Stimulated activated naive CD4-positive, alpha-beta T cell treated with Interleukin-2 at 50 U/mL for 16 hours (primary cell): Measurements from ENCODE around the gene SAMD13.

Experiments used
- DNase-seq: peaks from one replicate; lab custom pipeline; 2025; lab: John Stamatoyannopoulos, UW

SAMD13 gene

GRCh38 chr1:84345220-84345619, 43.7 kb downstream of the SAMD13 start:
- DNase-seq, result no peak

GRCh38 chr1:84347271-84347931, 45.9 kb downstream of the SAMD13 start:
- DNase-seq, result no peak

DNA sequence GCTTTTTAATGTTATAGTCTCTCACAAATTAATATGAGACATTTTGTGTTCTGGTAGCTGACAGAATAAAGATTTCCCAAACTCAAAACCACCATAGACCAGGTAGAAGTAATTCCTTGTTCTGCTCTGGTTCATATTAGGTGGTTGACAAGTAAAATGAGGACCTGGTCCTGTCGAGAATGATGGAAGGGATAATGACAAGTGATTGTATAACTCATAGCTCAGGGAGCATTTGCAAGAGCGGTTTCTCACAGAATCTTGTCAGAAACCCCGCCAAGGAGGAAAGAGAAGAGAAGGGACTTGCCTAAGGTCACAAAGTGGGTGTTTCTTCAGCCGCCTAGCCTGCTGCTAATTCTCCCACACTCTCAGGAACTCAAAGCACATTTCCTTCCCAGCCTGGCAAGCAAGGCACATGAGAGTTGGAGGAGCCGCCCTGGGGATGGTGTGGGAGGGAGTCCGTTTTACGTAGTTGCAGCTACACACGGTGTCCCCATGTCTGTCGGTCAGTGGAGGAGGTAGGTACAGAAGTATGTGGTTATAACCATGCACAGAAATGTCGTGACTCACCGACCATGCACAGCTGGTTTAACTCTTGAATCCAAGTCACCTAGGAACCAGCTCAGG, 46.5 kb downstream of the SAMD13 start:
- no peak for DNase-seq

- DNase-seq, result no peak
These were observed 47.3 kb downstream of the SAMD13 start for GRCh38 chr1:84348759-84349158.

DNA sequence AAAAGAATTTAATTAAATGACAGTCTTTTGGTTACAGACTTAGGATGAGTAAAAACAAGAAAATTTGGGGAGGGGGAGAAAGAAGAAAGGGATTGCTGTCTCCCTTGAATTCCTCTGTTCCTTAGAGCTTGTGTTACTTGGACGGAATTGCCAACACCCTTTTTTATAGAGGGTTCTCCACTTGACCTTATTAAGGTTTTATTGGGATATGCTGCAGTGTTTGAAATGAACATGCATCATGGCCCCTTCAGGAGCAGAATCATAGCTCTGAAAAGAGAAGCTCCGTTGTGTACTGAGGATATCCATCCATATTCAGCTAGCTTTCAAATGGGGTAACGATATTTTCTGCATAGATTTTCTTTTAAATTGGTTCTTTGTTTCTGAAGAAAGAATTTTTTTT, 48.6 kb downstream of the SAMD13 start:
- no peak for DNase-seq

GRCh38 chr1:84350550-84350949, 49.0 kb downstream of the SAMD13 start:
- no peak for DNase-seq

- no peak for DNase-seq
These were observed 51.0 kb downstream of the SAMD13 start for GRCh38 chr1:84352298-84353106.

DNA sequence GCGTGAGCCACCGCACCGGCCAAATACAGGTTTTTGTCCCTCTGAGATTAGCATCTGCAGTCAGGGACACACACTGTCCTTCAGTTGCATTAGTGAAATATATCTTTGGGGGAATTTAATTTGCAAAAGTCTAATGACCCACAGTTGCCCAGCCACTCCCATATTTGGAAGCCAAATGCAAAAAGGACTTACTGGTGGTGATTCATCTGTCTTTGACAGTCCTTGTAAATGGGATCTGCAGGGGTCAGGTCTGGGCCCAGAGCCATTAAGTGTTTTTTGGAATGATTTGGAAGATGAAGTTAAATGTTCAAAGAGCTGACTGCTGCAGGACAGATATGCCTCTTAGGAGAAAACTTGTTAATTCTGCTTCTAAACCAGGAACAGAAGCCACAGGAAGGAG, 52.2 kb downstream of the SAMD13 start:
- DNase-seq, result no peak

DNA sequence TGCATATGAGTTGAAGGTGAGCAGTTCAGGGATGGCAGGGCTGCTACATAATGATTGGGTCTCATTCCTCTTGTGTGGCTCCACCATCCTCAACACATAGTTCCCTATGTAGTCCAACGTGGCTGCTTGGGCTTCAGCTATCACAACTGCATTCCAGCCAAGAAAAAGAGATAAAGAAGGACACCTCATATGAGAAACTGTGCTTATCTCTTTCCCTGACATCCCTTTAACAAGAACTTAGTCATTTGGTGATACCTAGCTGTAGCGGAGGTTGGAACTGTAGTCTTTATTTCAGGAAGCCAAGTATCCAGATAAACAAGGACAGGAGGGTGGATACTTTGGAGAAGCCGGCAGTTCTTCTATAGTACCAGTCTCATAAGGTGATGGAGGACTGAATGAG, 54.0 kb downstream of the SAMD13 start:
- no peak for DNase-seq

DNA sequence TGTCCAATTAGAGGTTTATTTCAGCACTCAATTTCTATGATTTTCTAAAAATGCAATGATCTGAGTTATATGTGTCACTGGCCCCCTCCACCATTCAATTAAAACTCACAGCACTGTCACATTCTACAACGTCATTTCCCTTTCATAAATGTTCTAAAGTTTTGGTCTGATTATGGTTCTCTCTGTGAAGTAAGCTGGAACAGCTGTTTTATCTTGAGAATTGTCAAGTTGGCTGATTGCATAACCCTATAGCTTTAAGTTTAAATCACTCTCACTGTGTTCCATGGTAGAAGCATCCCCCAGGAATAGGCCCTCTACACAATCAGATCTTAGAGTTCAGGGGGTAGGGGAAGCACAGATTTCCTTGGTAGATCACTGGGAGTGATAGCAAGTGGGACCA, 55.4 kb downstream of the SAMD13 start:
- DNase-seq, result no peak

DNA sequence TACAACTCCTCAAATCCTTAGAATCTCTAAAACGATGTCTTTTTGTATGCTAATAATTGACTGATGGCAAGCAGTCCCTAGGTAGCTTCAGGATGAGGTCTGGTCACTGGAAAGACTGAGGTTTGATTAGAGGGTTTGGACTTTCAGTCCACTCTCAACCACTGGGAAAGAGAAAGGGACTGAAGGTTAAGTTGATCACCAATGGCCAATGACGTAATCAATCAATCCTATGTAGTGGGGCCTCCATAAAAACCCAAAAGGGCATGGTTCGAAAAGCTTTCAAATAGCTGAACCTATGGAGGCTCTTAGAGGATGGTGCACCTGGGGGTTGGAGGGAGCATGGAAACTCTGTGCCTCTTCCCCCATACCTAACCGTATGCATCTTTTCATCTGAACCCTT, 57.2 kb downstream of the SAMD13 start:
- no peak for DNase-seq

DNA sequence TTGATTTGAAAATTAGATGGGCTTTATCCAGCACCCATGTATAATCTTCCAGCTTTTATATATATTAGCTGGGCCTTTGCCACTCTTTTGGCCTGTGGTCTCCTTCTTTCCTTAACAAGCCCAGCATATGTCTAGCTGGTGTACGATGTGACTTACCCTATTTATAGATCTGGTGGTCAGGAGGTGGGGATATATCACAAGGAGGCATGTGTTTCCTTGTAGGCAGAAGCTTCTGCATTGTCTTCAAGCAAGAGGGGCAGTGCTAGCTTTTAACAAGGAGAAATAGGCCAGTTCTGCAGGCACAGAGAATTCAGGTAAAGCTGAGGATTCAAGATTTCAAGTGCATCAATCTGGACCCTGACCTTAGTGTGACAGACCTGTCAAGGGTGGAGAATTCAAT, 58.8 kb downstream of the SAMD13 start:
- no peak for DNase-seq

DNA sequence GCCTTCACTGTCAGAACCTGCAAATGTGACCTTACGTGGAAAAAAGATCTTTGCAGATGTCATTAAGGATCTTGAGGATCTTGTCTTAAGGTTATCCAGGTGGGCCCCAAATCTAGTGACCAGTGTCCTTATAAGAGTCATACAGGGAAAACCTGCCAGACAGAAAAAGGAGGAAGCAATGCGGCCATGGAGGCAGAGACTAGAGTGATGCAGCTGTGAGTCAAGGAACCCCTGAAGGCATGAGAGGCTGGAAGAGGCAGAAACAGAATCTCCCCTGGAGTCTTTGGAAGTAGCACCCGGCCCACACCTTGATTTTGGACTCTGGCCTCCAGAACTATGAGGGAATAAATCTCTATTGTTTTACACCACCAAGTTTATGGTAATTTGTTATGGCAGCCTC, 60.3 kb downstream of the SAMD13 start:
- DNase-seq, result no peak

DNA sequence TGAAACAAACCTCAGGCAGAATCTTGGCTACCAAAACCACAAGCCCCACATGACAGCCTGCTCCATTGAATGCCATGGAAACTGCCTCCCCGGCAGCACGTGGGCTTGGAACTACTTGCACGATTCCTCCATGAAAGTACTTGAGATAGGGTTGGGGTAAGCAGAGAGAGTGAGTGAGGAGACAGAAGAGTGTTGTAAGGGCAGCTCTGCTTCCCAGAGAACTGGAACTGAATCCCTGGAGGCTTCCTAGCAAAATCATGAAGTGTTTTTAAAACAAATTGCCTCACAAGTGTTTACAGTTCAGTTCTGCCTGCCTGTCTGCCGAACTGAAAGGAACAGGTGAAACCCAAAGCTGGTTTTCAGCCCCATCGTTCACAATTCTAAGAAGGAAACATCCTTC, 61.5 kb downstream of the SAMD13 start:
- DNase-seq, result no peak

DNA sequence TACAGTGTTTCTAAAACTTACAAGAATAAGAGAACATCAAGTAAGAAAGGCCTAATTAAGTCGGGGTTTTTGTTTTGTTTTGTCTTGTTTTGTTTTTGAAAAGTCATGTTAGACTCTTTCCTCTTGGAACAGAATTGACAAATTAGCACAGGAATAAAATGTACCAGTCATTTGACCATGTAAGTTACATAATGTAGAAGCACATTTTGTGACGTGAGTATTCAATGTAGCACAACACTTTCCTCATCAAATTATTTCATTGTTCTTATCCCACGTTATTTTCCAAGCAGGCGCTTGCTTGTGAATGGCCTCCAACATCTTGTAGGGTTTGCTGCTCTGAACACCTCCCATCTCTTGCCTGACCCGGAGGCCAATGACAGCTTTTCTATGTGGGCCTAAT, 62.1 kb downstream of the SAMD13 start:
- no peak for DNase-seq

DNA sequence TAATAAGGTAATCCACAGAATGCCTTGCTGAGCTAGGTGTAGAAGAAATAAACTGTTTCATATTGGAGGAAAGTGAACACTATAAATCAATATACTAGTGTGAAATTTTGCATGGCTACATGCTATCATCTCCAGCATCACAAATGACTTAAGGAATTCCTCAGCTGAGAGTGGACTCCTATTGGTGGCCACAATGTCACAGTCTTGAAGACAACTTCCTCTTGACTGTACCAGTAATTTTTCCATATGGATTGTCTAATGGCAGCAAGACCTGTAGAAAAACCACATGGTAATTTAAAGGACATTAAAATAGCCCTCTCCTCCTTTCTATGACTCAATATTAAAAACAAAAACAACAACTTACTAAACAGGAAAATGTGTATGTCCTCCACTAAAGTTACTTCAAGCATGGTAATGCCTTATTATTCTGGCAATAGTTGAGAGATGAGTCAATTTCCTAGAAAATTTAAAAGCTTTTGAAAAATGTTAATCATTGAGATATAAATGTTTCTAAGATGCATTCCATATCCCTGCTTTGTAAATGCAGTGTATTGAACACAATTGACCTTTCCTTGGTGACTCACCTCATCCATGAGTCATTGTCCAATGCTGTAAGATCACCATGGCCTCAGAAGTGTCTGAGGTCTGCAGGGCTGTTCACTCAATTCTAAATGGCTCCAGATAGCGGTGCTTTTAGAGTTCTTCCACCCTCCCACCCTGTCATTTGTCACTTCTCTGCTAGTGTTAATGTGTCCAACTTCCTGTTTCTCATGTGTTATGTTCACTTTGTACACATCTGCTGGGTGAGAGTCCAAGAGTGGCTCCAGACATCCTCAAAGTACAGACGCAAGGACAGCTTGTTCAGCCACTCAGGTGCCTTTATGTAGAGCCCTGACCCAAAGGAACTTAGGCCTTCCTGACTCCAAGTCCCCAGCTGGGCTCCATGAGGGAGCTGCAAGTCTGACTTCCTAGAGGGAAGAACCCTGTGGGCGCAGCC, 64.0 kb downstream of the SAMD13 start:
- DNase-seq, result no peak

GRCh38 chr1:84366786-84367185, 65.3 kb downstream of the SAMD13 start:
- no peak for DNase-seq

DNA sequence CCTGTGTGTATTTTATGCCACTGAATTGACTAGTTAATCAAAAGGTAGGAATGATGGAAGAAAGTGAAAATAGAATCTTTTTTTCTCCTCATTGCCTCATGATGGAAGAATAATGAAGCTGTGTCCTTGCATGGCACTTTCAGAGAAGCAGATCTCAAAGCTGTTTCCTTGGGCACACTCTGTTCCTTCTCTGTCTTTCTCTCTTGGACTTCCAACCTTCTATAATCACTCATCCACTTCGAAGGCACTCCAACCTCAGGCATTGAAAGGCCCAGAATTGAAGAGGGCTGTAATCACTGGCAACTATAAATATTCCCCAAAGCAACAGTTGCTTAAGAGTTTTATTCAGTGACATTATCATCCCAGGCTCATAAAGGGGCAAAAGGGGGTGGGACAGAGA, 65.7 kb downstream of the SAMD13 start:
- no peak for DNase-seq

DNA sequence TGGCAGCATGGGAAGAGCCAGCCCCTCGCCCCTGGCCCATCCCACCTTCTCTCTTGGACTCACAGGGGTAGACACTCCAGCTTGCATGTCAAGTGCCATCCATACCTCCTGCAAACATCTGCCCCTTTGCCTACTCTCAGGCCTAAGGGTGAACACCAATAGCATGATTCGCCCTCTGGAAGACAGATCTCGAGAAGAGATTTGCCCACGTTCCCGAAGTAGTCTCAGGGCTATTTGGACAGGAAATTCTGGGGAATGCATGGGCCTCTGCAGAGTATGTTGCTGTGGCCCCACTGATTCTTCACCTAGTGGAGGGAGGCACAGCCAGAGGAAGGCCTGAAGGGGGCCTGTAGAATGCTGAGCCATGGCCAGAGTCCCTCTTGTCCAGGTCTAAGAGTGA, 66.9 kb downstream of the SAMD13 start:
- no peak for DNase-seq

DNA sequence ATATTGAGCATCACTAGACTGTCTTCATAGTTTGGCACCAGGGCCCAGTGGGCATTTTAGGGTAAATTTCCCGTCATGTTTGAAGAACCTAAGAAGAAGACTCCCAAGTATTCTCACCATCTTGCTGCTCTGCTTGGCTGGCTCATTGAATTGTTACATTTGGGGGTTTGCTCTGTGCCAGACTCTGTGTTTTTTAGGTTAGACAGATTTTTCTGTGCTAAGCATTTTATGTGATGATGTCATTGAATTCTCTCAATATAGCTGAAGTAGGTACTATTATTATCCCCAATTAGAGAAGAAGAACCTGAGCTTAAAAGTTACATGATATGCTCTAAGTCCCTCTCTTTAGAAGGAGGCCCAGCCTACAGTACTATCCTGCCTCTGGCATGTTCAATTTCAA, 68.8 kb downstream of the SAMD13 start:
- DNase-seq, result no peak

DNA sequence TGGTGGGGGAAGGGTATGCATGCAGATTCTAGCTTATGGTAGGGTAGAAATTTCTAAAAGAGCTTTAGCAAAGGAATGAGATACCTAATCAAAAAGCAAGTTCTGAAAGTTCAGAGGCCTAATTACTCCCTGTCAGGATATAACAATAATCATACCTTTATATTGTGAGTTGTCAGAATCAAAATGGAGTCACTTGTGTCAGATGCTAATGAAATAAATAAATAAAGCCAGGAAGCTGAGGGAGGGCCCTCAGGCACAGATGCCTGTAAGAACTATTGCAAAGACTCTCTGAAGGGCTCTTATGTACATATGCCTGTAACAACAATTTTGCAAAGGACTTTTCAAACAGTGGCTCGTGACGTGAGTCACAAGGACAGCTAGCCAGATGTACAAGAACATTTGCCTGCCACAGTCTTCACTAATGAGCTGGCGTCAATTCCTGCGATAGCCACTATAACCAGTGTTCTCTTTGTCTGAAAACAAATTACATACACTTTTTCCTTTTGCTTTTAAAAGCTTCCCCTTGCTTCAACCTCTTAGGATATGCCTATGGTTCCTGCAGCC, 69.4 kb downstream of the SAMD13 start:
- no peak for DNase-seq
